ENCODE results near the gene RIOK3. TPM values are rescaled to one million over a fixed set of nuclear protein-coding genes. Genes with fewer than 3 reads are reported as not detected.

RIOK3 gene
- total RNA-seq, 1 experiment from 2014 or later = 23.1 TPM

- DNase-seq = peak; percentile 91
- H3K4me3 ChIP-seq (ENCODE audit: insufficient read depth, low read depth, low read length) = peak overlapping the region; percentile 73
Observed at GRCh38 chr18:23437357-23438045, 15.6 kb upstream of the RIOK3 start.

GRCh38 chr18:23438046-23438377 is 15.1 kb upstream of the RIOK3 start:
- no peaks in the 10 kb centered on the region for H3K36me3 ChIP-seq (replicated peaks; ENCODE audit: control insufficient read depth, insufficient read depth, low read length)
- no peak overlapping the region; the same call in 1 of the 2 replicates for H3K4me3 ChIP-seq (ENCODE audit: insufficient read depth, low read depth, low read length)
- no peak for DNase-seq

More at GRCh38 chr18:23437357-23438045, 15.6 kb upstream of the RIOK3 start:
- Histone ChIP-seq H3K27me3 (ENCODE audit: control insufficient read depth, insufficient read depth, low read length) (no peaks in the 10 kb centered on the region), H3K36me3 (replicated peaks; ENCODE audit: control insufficient read depth, insufficient read depth, low read length) (no peaks in the 10 kb centered on the region)

GRCh38 chr18:23438608-23439366 is 14.3 kb upstream of the RIOK3 start:
- Histone ChIP-seq H3K36me3 (replicated peaks; ENCODE audit: control insufficient read depth, insufficient read depth, low read length) (no peaks in the 10 kb centered on the region), H3K27me3 (ENCODE audit: control insufficient read depth, insufficient read depth, low read length) (no peaks in the 10 kb centered on the region), H3K4me3 (ENCODE audit: insufficient read depth, low read depth, low read length) (no peak overlapping the region)
- no peak for DNase-seq

More at GRCh38 chr18:23438046-23438377, 15.1 kb upstream of the RIOK3 start:
- H3K27me3 ChIP-seq (ENCODE audit: control insufficient read depth, insufficient read depth, low read length) = no peaks in the 10 kb centered on the region

GRCh38 chr18:23440131-23440530 is 13.0 kb upstream of the RIOK3 start:
- no peak overlapping the region for H3K4me3 ChIP-seq (ENCODE audit: insufficient read depth, low read depth, low read length)
- H3K27me3 ChIP-seq (ENCODE audit: control insufficient read depth, insufficient read depth, low read length) = no peaks in the 10 kb centered on the region
- H3K36me3 ChIP-seq (replicated peaks; ENCODE audit: control insufficient read depth, insufficient read depth, low read length) = no peaks in the 10 kb centered on the region
- DNase-seq = no peak

- no peaks in the 10 kb centered on the region for H3K36me3 ChIP-seq (replicated peaks; ENCODE audit: control insufficient read depth, insufficient read depth, low read length)
- no peaks in the 10 kb centered on the region for H3K27me3 ChIP-seq (ENCODE audit: control insufficient read depth, insufficient read depth, low read length)
- H3K4me3 ChIP-seq (ENCODE audit: insufficient read depth, low read depth, low read length) = no peak overlapping the region
- DNase-seq = no peak
Observed at GRCh38 chr18:23442958-23443357, 10.1 kb upstream of the RIOK3 start.

- no peaks in the 10 kb centered on the region for H3K27me3 ChIP-seq (ENCODE audit: control insufficient read depth, insufficient read depth, low read length)
- no peak overlapping the region for H3K4me3 ChIP-seq (ENCODE audit: insufficient read depth, low read depth, low read length)
- DNase-seq = no peak
- H3K36me3 ChIP-seq (replicated peaks; ENCODE audit: control insufficient read depth, insufficient read depth, low read length) = no peaks in the 10 kb centered on the region
Observed at GRCh38 chr18:23448291-23448690, 4.8 kb upstream of the RIOK3 start.

- DNase-seq = peak; percentile 51
- no peak overlapping the region for H3K4me3 ChIP-seq (ENCODE audit: insufficient read depth, low read depth, low read length)
- no peaks in the 10 kb centered on the region for H3K36me3 ChIP-seq (replicated peaks; ENCODE audit: control insufficient read depth, insufficient read depth, low read length)
- no peaks in the 10 kb centered on the region for H3K27me3 ChIP-seq (ENCODE audit: control insufficient read depth, insufficient read depth, low read length)
Observed at GRCh38 chr18:23450022-23450421, 3.1 kb upstream of the RIOK3 start.

- Histone ChIP-seq H3K4me3 (ENCODE audit: insufficient read depth, low read depth, low read length) (no peak overlapping the region), H3K27me3 (ENCODE audit: control insufficient read depth, insufficient read depth, low read length) (no peaks in the 10 kb centered on the region), H3K36me3 (replicated peaks; ENCODE audit: control insufficient read depth, insufficient read depth, low read length) (no peaks in the 10 kb centered on the region)
- DNase-seq = no peak
Observed at GRCh38 chr18:23451011-23451410, 2.1 kb upstream of the RIOK3 start.

GRCh38 chr18:23451491-23451890 is 1.6 kb upstream of the RIOK3 start:
- Histone ChIP-seq H3K27me3 (ENCODE audit: control insufficient read depth, insufficient read depth, low read length) (no peaks in the 10 kb centered on the region), H3K4me3 (ENCODE audit: insufficient read depth, low read depth, low read length) (no peak overlapping the region), H3K36me3 (replicated peaks; ENCODE audit: control insufficient read depth, insufficient read depth, low read length) (no peaks in the 10 kb centered on the region)
- no peak for DNase-seq

- Histone ChIP-seq H3K27me3 (ENCODE audit: control insufficient read depth, insufficient read depth, low read length) (no peaks in the 10 kb centered on the region), H3K36me3 (replicated peaks; ENCODE audit: control insufficient read depth, insufficient read depth, low read length) (no peaks in the 10 kb centered on the region), H3K4me3 (ENCODE audit: insufficient read depth, low read depth, low read length) (peak overlapping the region; percentile 38)
- DNase-seq = no peak
Observed at GRCh38 chr18:23452347-23452727, 750 bp upstream of the RIOK3 start.

GRCh38 chr18:23453680-23454058 is 582 bp downstream of the RIOK3 start:
- H3K4me3 ChIP-seq (ENCODE audit: insufficient read depth, low read depth, low read length) = peak overlapping the region; percentile 98
- no peak for DNase-seq
- no peaks in the 10 kb centered on the region for H3K36me3 ChIP-seq (replicated peaks; ENCODE audit: control insufficient read depth, insufficient read depth, low read length)
- no peaks in the 10 kb centered on the region for H3K27me3 ChIP-seq (ENCODE audit: control insufficient read depth, insufficient read depth, low read length)

- DNase-seq = no peak
- H3K27me3 ChIP-seq (ENCODE audit: control insufficient read depth, insufficient read depth, low read length) = no peaks in the 10 kb centered on the region
- H3K36me3 ChIP-seq (replicated peaks; ENCODE audit: control insufficient read depth, insufficient read depth, low read length) = no peaks in the 10 kb centered on the region
- no peak overlapping the region for H3K4me3 ChIP-seq (ENCODE audit: insufficient read depth, low read depth, low read length)
Observed at GRCh38 chr18:23456835-23457234, 3.7 kb downstream of the RIOK3 start.

GRCh38 chr18:23458830-23459529 is 5.9 kb downstream of the RIOK3 start:
- no peak for DNase-seq
- H3K27me3 ChIP-seq (ENCODE audit: control insufficient read depth, insufficient read depth, low read length) = no peaks in the 10 kb centered on the region
- H3K4me3 ChIP-seq (ENCODE audit: insufficient read depth, low read depth, low read length) = no peak overlapping the region
- peaks cover 4% of the 10 kb centered on the region for H3K36me3 ChIP-seq (replicated peaks; ENCODE audit: control insufficient read depth, insufficient read depth, low read length)

- Histone ChIP-seq H3K4me3 (ENCODE audit: insufficient read depth, low read depth, low read length) (no peak overlapping the region), H3K36me3 (replicated peaks; ENCODE audit: control insufficient read depth, insufficient read depth, low read length) (peaks cover 9% of the 10 kb centered on the region), H3K27me3 (ENCODE audit: control insufficient read depth, insufficient read depth, low read length) (no peaks in the 10 kb centered on the region)
- DNase-seq = no peak
Observed at GRCh38 chr18:23459530-23459921, 6.4 kb downstream of the RIOK3 start.
